Mesendoderm (in vitro differentiated cells): ENCODE results near the gene NPR1.
A peak's percentile ranks its signal among the peaks of the same experiment; 100 is the strongest.
"Not testable (repeated sequence)": the region's sequence is repeated elsewhere in the genome, so short reads cannot be mapped to it uniquely, and the experiment has no call there.

ENCODE experiments used
- DNase-seq: peaks from one replicate; pipeline ENCODE4 v3.0.0; 2013
- H2AK5ac ChIP-seq: 2 replicates; pipeline ENCODE4 v1.6.1; 2013; ENCODE audit warnings: low read length, inconsistent platforms
- H2BK120ac ChIP-seq: 2 replicates; pipeline ENCODE4 v1.6.1; 2013; ENCODE audit warnings: low read depth, mild to moderate bottlenecking, low read length, moderate library complexity, mixed read lengths
- H2BK15ac ChIP-seq: replicated peaks from 2 replicates; pipeline ENCODE4 v1.6.1; 2013; ENCODE audit warnings: low read depth, mild to moderate bottlenecking, moderate library complexity
- H2BK5ac ChIP-seq: 2 replicates; pipeline ENCODE4 v1.6.1; 2013; ENCODE audit warnings: low read length, inconsistent platforms
- H3K18ac ChIP-seq: 2 replicates; pipeline ENCODE4 v1.6.1; 2013; ENCODE audit warnings: mild to moderate bottlenecking, low read length, mixed read lengths
- H3K23ac ChIP-seq: one replicate; pipeline ENCODE4 v1.6.1; 2013; ENCODE audit warnings: low read length
- H3K27ac ChIP-seq: 2 replicates; pipeline ENCODE4 v1.5.1; 2013; ENCODE audit warnings: low read depth, mild to moderate bottlenecking, inconsistent platforms, low read length, moderate library complexity
- H3K27me3 ChIP-seq: 2 replicates; pipeline ENCODE4 v1.6.1; 2013; ENCODE audit warnings: low read length, control low read depth, mild to moderate bottlenecking, inconsistent platforms; ENCODE audit not compliant: insufficient read depth, poor library complexity
- H3K36me3 ChIP-seq: 2 replicates; pipeline ENCODE4 v1.6.1; 2013; ENCODE audit warnings: low read length, inconsistent platforms; ENCODE audit not compliant: control insufficient read depth, insufficient read depth
- H3K4ac ChIP-seq: one replicate; pipeline ENCODE4 v1.6.1; 2013; ENCODE audit warnings: low read depth, mild to moderate bottlenecking, low read length, moderate library complexity
- H3K4me1 ChIP-seq: 2 replicates; pipeline ENCODE4 v1.6.1; 2013; ENCODE audit warnings: low read depth, low read length, inconsistent platforms; ENCODE audit not compliant: control insufficient read depth
- H3K4me2 ChIP-seq: 2 replicates; pipeline ENCODE4 v1.6.1; 2013; ENCODE audit warnings: low read length
- H3K4me3 ChIP-seq: 2 replicates; pipeline ENCODE4 v1.5.1; 2013; ENCODE audit warnings: mild to moderate bottlenecking, low read length
- H3K56ac ChIP-seq: one replicate; pipeline ENCODE4 v1.6.1; 2013; ENCODE audit warnings: low read length
- H3K79me1 ChIP-seq: 2 replicates; pipeline ENCODE4 v1.6.1; 2013; ENCODE audit warnings: low read length, inconsistent platforms
- H3K79me2 ChIP-seq: 2 replicates; pipeline ENCODE4 v1.6.1; 2013; ENCODE audit warnings: mild to moderate bottlenecking, low read length; ENCODE audit not compliant: control insufficient read depth, insufficient read depth
- H3K9ac ChIP-seq: 2 replicates; pipeline ENCODE4 v1.6.1; 2013; ENCODE audit warnings: low read length, inconsistent platforms
- H4K5ac ChIP-seq: one replicate; pipeline ENCODE4 v1.6.1; 2013; ENCODE audit warnings: low read length
- H4K8ac ChIP-seq: one replicate; pipeline ENCODE4 v1.6.1; 2013; ENCODE audit warnings: low read depth, mild to moderate bottlenecking, control low read depth, low read length, moderate library complexity
- WGBS: extraction: QIAGEN DNeasy Blood & Tissue Kit; methylation state at CpG from one replicate; pipeline ENCODE4 v1.1.7; 2013; ENCODE audit warnings: low lambda C conversion rate, missing lambda C conversion rate; ENCODE audit not compliant: insufficient coverage; ENCODE audit errors: extremely low coverage; 5-methylcytosine and 5-hydroxymethylcytosine counted together

NPR1 gene

GRCh38 chr1:153669606-153670005 lies 8.9 kb upstream of the NPR1 start:
- peak overlapping the region; percentile 85 for H3K56ac ChIP-seq
- peaks cover 8% of the 10 kb centered on the region for H3K79me1 ChIP-seq
- H4K8ac ChIP-seq = no peak overlapping the region
- H3K36me3 ChIP-seq = peaks cover 15% of the 10 kb centered on the region
- H2BK15ac ChIP-seq = no peak overlapping the region
- H3K4ac ChIP-seq = no peak overlapping the region
- no peaks in the 10 kb centered on the region for H3K27me3 ChIP-seq
- H4K5ac ChIP-seq = no peak overlapping the region
- no peak overlapping the region for H3K18ac ChIP-seq
- H3K9ac ChIP-seq = peak overlapping the region; percentile 96
- no peak for DNase-seq
- no peak overlapping the region for H3K23ac ChIP-seq
- no peak overlapping the region for H3K27ac ChIP-seq
- no peak overlapping the region for H2BK5ac ChIP-seq
- WGBS = no CpG with 5 or more reads among the region's 6 CpGs
- no peaks in the 10 kb centered on the region for H3K4me1 ChIP-seq
- no peak overlapping the region for H2AK5ac ChIP-seq
- H3K4me2 ChIP-seq = peak overlapping the region; percentile 77
- H3K4me3 ChIP-seq = peak overlapping the region; percentile 97
- H3K79me2 ChIP-seq = peaks cover 28% of the 10 kb centered on the region
- no peak overlapping the region for H2BK120ac ChIP-seq

DNA sequence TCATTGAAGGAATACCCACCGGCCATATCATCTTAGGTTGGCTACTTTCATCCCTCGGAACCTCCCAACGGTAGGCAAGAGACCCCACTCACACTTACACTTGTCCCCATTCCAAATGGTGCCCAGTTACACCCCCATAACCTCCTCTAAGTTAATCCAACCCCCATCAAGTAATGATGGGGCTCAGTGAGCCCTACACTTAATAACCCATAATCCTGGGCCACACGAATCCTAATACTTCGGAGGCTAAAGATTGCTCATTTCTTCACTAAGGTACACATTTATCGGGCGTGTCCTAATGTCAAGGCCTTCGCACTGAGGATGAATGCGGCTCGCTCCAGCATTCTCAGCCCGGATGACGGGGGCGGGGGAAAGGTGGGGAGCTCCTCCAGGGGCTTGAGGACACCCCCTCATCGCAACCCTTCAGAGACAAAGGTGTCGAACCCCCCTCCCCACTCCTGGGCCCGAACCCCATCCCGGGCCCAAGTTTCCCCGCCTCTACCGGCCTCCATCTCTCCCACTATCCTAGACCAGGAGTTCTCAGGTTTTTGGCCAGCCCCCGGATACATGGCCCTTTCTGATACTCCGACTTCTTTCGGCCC lies 8.1 kb upstream of the NPR1 start:
- Histone ChIP-seq H4K5ac (peak overlapping the region; percentile 1), H2BK15ac (no peak overlapping the region), H3K4me3 (peak overlapping the region; percentile 97), H2BK5ac (no peak overlapping the region), H2BK120ac (peak overlapping the region; percentile 64), H3K56ac (peak overlapping the region; percentile 85), H3K18ac (peak overlapping the region; percentile 94), H3K79me1 (peaks cover 8% of the 10 kb centered on the region), H4K8ac (no peak overlapping the region), H3K4ac (peak overlapping the region; percentile 28), H3K27me3 (no peaks in the 10 kb centered on the region), H3K27ac (no peak overlapping the region), H3K4me1 (no peaks in the 10 kb centered on the region), H2AK5ac (peak overlapping the region; percentile 71), H3K79me2 (peaks cover 28% of the 10 kb centered on the region), H3K9ac (peak overlapping the region; percentile 96), H3K23ac (peak overlapping the region; percentile 32), H3K4me2 (peak overlapping the region; percentile 77), H3K36me3 (peaks cover 13% of the 10 kb centered on the region)
- no CpG with 5 or more reads among the region's 22 CpGs for WGBS
- DNase-seq = no peak

DNA sequence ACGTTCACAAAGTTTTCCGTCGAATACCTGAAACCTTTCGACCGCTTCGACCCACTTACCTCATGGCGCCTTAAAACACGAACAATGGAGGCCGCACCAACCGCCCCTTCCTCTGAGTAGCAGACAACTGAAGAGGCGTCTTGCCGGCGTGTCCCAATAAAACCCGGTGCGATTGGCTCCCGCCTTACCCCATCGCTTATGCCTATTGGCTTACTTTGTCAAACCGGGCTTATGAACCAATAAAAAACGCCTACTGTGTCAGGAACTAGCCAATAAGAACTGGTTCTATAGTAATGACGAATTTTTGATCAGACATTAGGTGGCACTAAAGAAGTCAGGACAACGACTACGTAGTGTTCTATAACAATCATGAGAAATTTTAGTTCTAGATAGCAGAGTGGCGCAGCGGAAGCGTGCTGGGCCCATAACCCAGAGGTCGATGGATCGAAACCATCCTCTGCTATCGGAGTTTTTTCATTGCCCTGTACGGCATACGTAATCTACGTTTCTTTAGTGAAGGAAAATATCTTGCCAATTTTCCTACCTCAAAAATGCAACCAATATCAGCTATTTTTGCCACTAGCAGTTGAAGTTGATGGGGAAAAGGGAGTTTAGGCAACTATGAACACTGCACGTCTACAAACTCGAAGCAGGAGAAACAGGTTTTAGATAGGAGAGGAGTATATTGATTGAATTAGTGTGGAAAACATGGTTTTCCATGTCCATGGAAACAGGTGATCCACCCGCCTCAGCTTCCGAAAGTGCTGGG lies 7.4 kb upstream of the NPR1 start, which contains the start of gene ILF2:
ILF2 (minus strand) TSS at position 135 of the 769 bp plus-strand sequence; CDS start at position 64, 71 bp downstream.
- DNase-seq = peak; percentile 100
- H3K27ac ChIP-seq = peak within 1 kb of the TSS; percentile 3

GRCh38 chr1:153671628-153672353 lies 6.7 kb upstream of the NPR1 start:
- not testable (repeated sequence) for H2BK5ac ChIP-seq, H3K4ac ChIP-seq, H3K23ac ChIP-seq, H2BK120ac ChIP-seq, H3K36me3 ChIP-seq, H4K8ac ChIP-seq, H2BK15ac ChIP-seq, H2AK5ac ChIP-seq, H3K27me3 ChIP-seq, H3K18ac ChIP-seq, H3K79me1 ChIP-seq, H3K4me1 ChIP-seq, DNase-seq
- H3K9ac ChIP-seq = peak overlapping the region; percentile 81
- peak overlapping the region; percentile 91 for H3K4me2 ChIP-seq
- peak overlapping the region; percentile 83 for H3K56ac ChIP-seq
- no CpG with 5 or more reads among the region's 28 CpGs for WGBS
- H3K4me3 ChIP-seq = peak overlapping the region; percentile 74
- peak overlapping the region; percentile 72 for H4K5ac ChIP-seq
- H3K27ac ChIP-seq = peak overlapping the region; percentile 3
- peaks cover 28% of the 10 kb centered on the region for H3K79me2 ChIP-seq

More for the DNA sequence above, 7.4 kb upstream of the NPR1 start, which contains the start of gene ILF2:
- Histone ChIP-seq H3K79me2 (peaks cover 28% of the 10 kb centered on the region), H2BK15ac (no peak within 1 kb of the TSS), H3K9ac (peak within 1 kb of the TSS; percentile 96), H2AK5ac (peak within 1 kb of the TSS; percentile 71), H3K4ac (peak within 1 kb of the TSS; percentile 28), H3K23ac (peak within 1 kb of the TSS; percentile 32), H3K36me3 (peaks cover 11% of the 10 kb centered on the region), H2BK5ac (no peak within 1 kb of the TSS), H3K27me3 (no peaks in the 10 kb centered on the region), H3K18ac (peak within 1 kb of the TSS; percentile 94), H3K4me1 (no peaks in the 10 kb centered on the region), H3K4me2 (peak within 1 kb of the TSS; percentile 91), H2BK120ac (peak within 1 kb of the TSS; percentile 64), H3K56ac (peak within 1 kb of the TSS; percentile 85), H3K79me1 (peaks cover 8% of the 10 kb centered on the region), H4K8ac (no peak within 1 kb of the TSS), H4K5ac (peak within 1 kb of the TSS; percentile 72), H3K4me3 (peak within 1 kb of the TSS; percentile 97)
- no CpG with 5 or more reads among the region's 35 CpGs for WGBS

GRCh38 chr1:153673511-153673910 lies 5.0 kb upstream of the NPR1 start:
- H3K27me3 ChIP-seq = no peaks in the 10 kb centered on the region
- H3K23ac ChIP-seq = no peak overlapping the region
- H3K56ac ChIP-seq = no peak overlapping the region
- H3K79me2 ChIP-seq = peaks cover 22% of the 10 kb centered on the region
- WGBS = no CpG with 5 or more reads among the region's 2 CpGs
- no peak overlapping the region for H2BK15ac ChIP-seq
- no peak overlapping the region for H3K9ac ChIP-seq
- H2BK120ac ChIP-seq = no peak overlapping the region
- no peak overlapping the region for H3K4me2 ChIP-seq
- H3K18ac ChIP-seq = no peak overlapping the region
- H3K4me3 ChIP-seq = no peak overlapping the region
- H3K4me1 ChIP-seq = peaks cover 3% of the 10 kb centered on the region
- H4K8ac ChIP-seq = no peak overlapping the region
- no peak overlapping the region for H3K4ac ChIP-seq
- no peak overlapping the region for H4K5ac ChIP-seq
- peaks cover 1% of the 10 kb centered on the region for H3K36me3 ChIP-seq
- no peak overlapping the region for H2BK5ac ChIP-seq
- H3K79me1 ChIP-seq = peaks cover 2% of the 10 kb centered on the region
- no peak for DNase-seq
- no peak overlapping the region for H3K27ac ChIP-seq
- H2AK5ac ChIP-seq = no peak overlapping the region
